HG03108 (cell line): ENCODE results near the gene SYNJ2.

ENCODE experiments used
- ATAC-seq: cut with Tn5 transposase; IDR thresholded peaks from one replicate; pipeline ENCODE4 v1.9.1; 2021; ENCODE audit warnings: moderate library complexity; ENCODE audit not compliant: unreplicated experiment

The SYNJ2 gene

GRCh38 chr6:158024566-158025297 lies 43.1 kb downstream of the SYNJ2 start:
- no peak for ATAC-seq

- peak; percentile 66 for ATAC-seq
Observed at GRCh38 chr6:158026054-158026900, 44.6 kb downstream of the SYNJ2 start.

GRCh38 chr6:158026901-158027589 lies 45.4 kb downstream of the SYNJ2 start:
- no peak for ATAC-seq

- ATAC-seq, result no peak
Observed at GRCh38 chr6:158027590-158028285, 46.1 kb downstream of the SYNJ2 start.

- no peak for ATAC-seq
Observed at GRCh38 chr6:158028421-158028820, 46.8 kb downstream of the SYNJ2 start.

GRCh38 chr6:158028876-158029275 lies 47.2 kb downstream of the SYNJ2 start:
- no peak for ATAC-seq

- no peak for ATAC-seq
Observed at GRCh38 chr6:158029668-158030230, 48.1 kb downstream of the SYNJ2 start.

- ATAC-seq, result no peak
Observed at GRCh38 chr6:158030380-158031300, 49.0 kb downstream of the SYNJ2 start.

GRCh38 chr6:158031381-158032353 lies 50.0 kb downstream of the SYNJ2 start:
- peak; percentile 42 for ATAC-seq

GRCh38 chr6:158032354-158032733 lies 50.7 kb downstream of the SYNJ2 start:
- no peak for ATAC-seq

- no peak for ATAC-seq
Observed at GRCh38 chr6:158033077-158033750, 51.6 kb downstream of the SYNJ2 start.

GRCh38 chr6:158033751-158034702 lies 52.4 kb downstream of the SYNJ2 start:
- ATAC-seq, result no peak

- ATAC-seq, result no peak
Observed at GRCh38 chr6:158036261-158036660, 54.6 kb downstream of the SYNJ2 start.

- no peak for ATAC-seq
Observed at GRCh38 chr6:158037021-158037420, 55.4 kb downstream of the SYNJ2 start.

GRCh38 chr6:158037771-158038170 lies 56.1 kb downstream of the SYNJ2 start:
- ATAC-seq, result no peak

- no peak for ATAC-seq
Observed at GRCh38 chr6:158038291-158039177, 56.9 kb downstream of the SYNJ2 start.
